ENCODE measurements around the gene CLCA1.

DNA sequence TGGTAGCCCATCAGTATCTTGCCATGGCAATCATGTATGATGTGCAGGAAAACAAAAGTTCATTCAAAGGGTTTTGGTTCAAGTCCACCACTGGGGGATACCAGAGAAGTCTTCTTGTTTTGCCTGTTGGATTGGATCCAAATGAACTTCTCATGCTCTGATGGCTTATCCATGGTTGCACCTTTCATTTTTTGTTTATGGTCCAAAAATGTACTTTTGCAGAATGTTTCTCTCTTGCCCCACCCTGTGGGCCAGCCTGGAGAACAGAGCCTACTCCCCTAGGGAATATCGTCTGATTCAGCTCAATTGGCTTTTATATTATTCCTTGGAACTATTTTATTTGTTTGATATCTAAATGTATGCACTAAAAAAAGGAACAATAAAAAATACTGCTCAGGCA is 20.1 kb upstream of the CLCA1 start:
- TF ChIP-seq, protein P1, sequence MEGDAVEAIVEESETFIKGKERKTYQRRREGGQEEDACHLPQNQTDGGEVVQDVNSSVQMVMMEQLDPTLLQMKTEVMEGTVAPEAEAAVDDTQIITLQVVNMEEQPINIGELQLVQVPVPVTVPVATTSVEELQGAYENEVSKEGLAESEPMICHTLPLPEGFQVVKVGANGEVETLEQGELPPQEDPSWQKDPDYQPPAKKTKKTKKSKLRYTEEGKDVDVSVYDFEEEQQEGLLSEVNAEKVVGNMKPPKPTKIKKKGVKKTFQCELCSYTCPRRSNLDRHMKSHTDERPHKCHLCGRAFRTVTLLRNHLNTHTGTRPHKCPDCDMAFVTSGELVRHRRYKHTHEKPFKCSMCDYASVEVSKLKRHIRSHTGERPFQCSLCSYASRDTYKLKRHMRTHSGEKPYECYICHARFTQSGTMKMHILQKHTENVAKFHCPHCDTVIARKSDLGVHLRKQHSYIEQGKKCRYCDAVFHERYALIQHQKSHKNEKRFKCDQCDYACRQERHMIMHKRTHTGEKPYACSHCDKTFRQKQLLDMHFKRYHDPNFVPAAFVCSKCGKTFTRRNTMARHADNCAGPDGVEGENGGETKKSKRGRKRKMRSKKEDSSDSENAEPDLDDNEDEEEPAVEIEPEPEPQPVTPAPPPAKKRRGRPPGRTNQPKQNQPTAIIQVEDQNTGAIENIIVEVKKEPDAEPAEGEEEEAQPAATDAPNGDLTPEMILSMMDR (IDR thresholded peaks at IDR 0.05) = no peak
- no peak for TF ChIP-seq POLR2A (IDR thresholded peaks at IDR 0.05)

Data from lower leg skin (tissue), 3 donors.